ENCODE results near the gene MT2A.

- no peak for TF ChIP-seq CTCF (IDR thresholded peaks at IDR 0.05; ENCODE audit: low read depth, low read length)
- no peak for TF ChIP-seq EZH2phosphoT487 (IDR thresholded peaks at IDR 0.05; ENCODE audit: low read depth)
Observed at GRCh38 chr16:56564793-56565477, 43.4 kb upstream of the MT2A start, which contains the start of gene MT4.
